CD4-positive, alpha-beta T cell (primary cell): ENCODE measurements around the gene HACD4. TPM values are rescaled to one million over a fixed set of nuclear protein-coding genes. Genes with fewer than 3 reads are reported as not detected.
A peak's percentile ranks its signal among the peaks of the same experiment; 100 is the strongest.

Experiments used
- ATAC-seq: fragments of 200-7000 bp; cut with Tn5 transposase; one replicate; pipeline ENCODE4 v1.10.0; 2022; ENCODE audit warnings: mild to moderate bottlenecking; ENCODE audit not compliant: poor library complexity
- CTCF ChIA-PET: fragments of 350-600 bp; sonication (Branson Sonifier 250); formaldehyde crosslinking; loops from one replicate; lab custom pipeline; 2021; ENCODE audit warnings: antibody characterized with exemption, inconsistent platforms; lab: Charles Lee
- POLR2A ChIA-PET: fragments of 350-600 bp; sonication (Branson Sonifier 250); formaldehyde crosslinking; loops from one replicate; lab custom pipeline; 2021; ENCODE audit warnings: antibody characterized with exemption, inconsistent platforms; lab: Charles Lee
- DNase-seq, 14 experiments: peaks; one replicate each; pipeline ENCODE4 v3.0.0-alpha.2; 2013 to 2020; ENCODE audit warnings: mixed read lengths in 2 of 14
- H3K27ac ChIP-seq, 2 donors: one replicate each; pipeline versions ENCODE4 v1.5.1 to v1.7.0; 2013; ENCODE audit warnings: low read length in 2 of 2, low read depth in 1 of 2, mild to moderate bottlenecking in 1 of 2
- H3K27me3 ChIP-seq, 2 experiments: 1 replicate in 1 of 2; 2 replicates in 1 of 2; pipeline versions ENCODE4 v1.6.1 to v1.7.0; 2013; ENCODE audit warnings: low read length in 2 of 2, control low read depth in 1 of 2, mild to moderate bottlenecking in 1 of 2, moderate library complexity in 1 of 2; ENCODE audit not compliant: insufficient read depth in 2 of 2, control insufficient read depth in 1 of 2
- H3K36me3 ChIP-seq: one replicate; pipeline ENCODE4 v1.6.1; 2013; ENCODE audit warnings: low read length, control low read depth; ENCODE audit not compliant: insufficient read depth
- H3K4me1 ChIP-seq: one replicate; pipeline ENCODE4 v1.6.1; 2013; ENCODE audit warnings: low read length, control low read depth; ENCODE audit not compliant: insufficient read depth
- H3K4me3 ChIP-seq: one replicate; pipeline ENCODE4 v1.5.1; 2013; ENCODE audit warnings: mild to moderate bottlenecking, low read length, moderate library complexity
- H3K9me3 ChIP-seq, 2 experiments: 1 replicate in 1 of 2; 2 replicates in 1 of 2; pipeline versions ENCODE4 v1.6.1 to v1.7.0; 2013; ENCODE audit warnings: low read length in 2 of 2, mild to moderate bottlenecking in 2 of 2, control low read depth in 1 of 2, moderate library complexity in 1 of 2; ENCODE audit not compliant: control insufficient read depth in 1 of 2, insufficient read depth in 1 of 2
- H3K27ac Mint-ChIP-seq: one replicate; pipeline ENCODE4 v1.8.0; 2020; ENCODE audit warnings: mixed read lengths
- H3K27me3 Mint-ChIP-seq: one replicate; pipeline ENCODE4 v1.8.0; 2021; ENCODE audit warnings: mixed read lengths
- H3K36me3 Mint-ChIP-seq: one replicate; pipeline ENCODE4 v1.8.0; 2021; ENCODE audit warnings: low read depth, mixed read lengths
- H3K4me1 Mint-ChIP-seq: one replicate; pipeline ENCODE4 v1.8.0; 2021; ENCODE audit warnings: low read depth, mixed read lengths
- H3K4me3 Mint-ChIP-seq: one replicate; pipeline ENCODE4 v1.8.0; 2020; ENCODE audit warnings: mild to moderate bottlenecking, mixed read lengths
- H3K9me3 Mint-ChIP-seq: one replicate; pipeline ENCODE4 v1.8.0; 2020; ENCODE audit warnings: mixed read lengths
- intact Hi-C, 2 experiments: fragments of 100-400 bp; cut with DNase I in 1 of 2; cut with micrococcal nuclease in 1 of 2; formaldehyde crosslinking; loops; one replicate each; pipeline versions ENCODE4 v1.15.1 to v1.9.0; 2023 to 2025; cut with DNase I, micrococcal nuclease
- total RNA-seq, 174 experiments: library from RNA in 2 of 174; stranded (reverse) in 2 of 174; gene quantifications; one replicate each; pipeline ENCODE4 v1.2.3 and lab custom pipeline; 2021 to 2026
- TF ChIP-seq, protein P1 (sequence below): fragments of 200-600 bp; IDR thresholded peaks from one replicate; pipeline ENCODE4 v1.8.0; 2022; ENCODE audit warnings: antibody characterized with exemption, mild to moderate bottlenecking

HACD4 gene
- total RNA-seq, 2 experiments from 2014 or later = 5.9 to 6.5 TPM

DNA sequence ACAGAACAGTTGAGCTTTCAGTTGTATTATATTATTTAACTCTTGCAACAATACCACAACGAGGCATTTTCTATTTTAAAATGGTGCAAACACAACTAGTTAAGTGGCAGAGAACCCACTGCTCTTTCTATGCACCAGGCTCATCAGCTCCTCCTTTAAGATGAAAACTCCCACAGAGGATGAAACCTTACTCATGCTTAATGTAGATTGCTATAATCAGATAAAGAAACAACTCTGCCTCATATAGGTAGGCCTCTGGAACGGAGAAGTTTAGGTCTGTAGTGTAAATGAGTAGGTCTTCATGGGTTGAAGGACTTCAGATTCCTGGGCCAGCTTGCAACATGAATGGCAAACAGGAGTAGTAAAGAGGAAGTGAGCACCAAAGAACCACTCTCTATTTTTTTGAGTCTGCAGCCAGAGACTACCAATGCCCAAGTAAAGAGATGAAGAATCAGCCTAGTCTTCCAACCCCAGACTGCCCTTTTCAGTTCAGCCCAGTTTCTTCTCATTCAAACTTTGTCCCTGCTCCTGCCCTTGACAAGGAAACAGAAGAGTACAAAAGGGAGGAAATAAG, 33.9 kb downstream of the HACD4 start:
- H3K9me3 Mint-ChIP-seq = peaks cover 3% of the 10 kb centered on the region
- intact Hi-C loops = no loop called here
- H3K27me3 ChIP-seq = no peaks in the 10 kb centered on the region
- H3K27ac Mint-ChIP-seq = peak overlapping the region; percentile 42
- H3K36me3 ChIP-seq = peaks cover 13% of the 10 kb centered on the region
- peaks cover 0 to 8% of the 10 kb centered on the region in 2 experiments for H3K9me3 ChIP-seq
- peaks cover 14% of the 10 kb centered on the region for H3K4me1 ChIP-seq
- no peaks in the 10 kb centered on the region for H3K27me3 Mint-ChIP-seq
- TF ChIP-seq, protein P1, sequence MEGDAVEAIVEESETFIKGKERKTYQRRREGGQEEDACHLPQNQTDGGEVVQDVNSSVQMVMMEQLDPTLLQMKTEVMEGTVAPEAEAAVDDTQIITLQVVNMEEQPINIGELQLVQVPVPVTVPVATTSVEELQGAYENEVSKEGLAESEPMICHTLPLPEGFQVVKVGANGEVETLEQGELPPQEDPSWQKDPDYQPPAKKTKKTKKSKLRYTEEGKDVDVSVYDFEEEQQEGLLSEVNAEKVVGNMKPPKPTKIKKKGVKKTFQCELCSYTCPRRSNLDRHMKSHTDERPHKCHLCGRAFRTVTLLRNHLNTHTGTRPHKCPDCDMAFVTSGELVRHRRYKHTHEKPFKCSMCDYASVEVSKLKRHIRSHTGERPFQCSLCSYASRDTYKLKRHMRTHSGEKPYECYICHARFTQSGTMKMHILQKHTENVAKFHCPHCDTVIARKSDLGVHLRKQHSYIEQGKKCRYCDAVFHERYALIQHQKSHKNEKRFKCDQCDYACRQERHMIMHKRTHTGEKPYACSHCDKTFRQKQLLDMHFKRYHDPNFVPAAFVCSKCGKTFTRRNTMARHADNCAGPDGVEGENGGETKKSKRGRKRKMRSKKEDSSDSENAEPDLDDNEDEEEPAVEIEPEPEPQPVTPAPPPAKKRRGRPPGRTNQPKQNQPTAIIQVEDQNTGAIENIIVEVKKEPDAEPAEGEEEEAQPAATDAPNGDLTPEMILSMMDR = no peak
- POLR2A ChIA-PET = no interaction called here
- CTCF ChIA-PET = interaction anchor here (1.4 kb wide), 1 partner anchor 21 kb away, joined by 3 read pairs; no protein-coding TSS in a partner anchor
- no peak overlapping the region for H3K27ac ChIP-seq
- ATAC-seq (no peak), DNase-seq (no peak)
- no peak overlapping the region for H3K4me3 ChIP-seq
- H3K36me3 Mint-ChIP-seq = peaks cover 78% of the 10 kb centered on the region
- H3K4me1 Mint-ChIP-seq = peaks cover 37% of the 10 kb centered on the region
- H3K4me3 Mint-ChIP-seq = no peak overlapping the region

DNA sequence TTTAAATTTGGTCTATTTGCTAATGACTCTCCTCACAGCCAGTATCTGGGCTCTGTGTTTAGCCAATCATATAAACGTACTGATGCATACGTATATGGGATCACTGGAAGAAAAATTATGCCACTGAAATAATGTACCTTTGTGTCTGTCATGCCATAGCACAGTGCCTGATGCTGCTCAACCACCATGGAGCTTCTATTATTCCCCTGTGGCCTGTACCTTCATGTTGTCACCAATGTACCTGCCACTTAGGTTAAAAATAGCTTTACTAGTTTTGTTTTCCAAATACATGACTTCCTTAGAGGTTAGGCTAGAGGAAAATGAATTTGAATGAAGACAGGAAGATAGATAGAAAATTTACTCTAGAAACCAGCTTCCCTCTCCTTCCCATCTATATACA, 34.6 kb downstream of the HACD4 start:
- peaks cover 0 to 8% of the 10 kb centered on the region in 2 experiments for H3K9me3 ChIP-seq
- ChIA-PET CTCF (interaction anchor here (1.4 kb wide), 1 partner anchor 21 kb away, joined by 3 read pairs; no protein-coding TSS in a partner anchor), POLR2A (no interaction called here)
- intact Hi-C loops = no loop called here
- no peak overlapping the region for H3K4me3 Mint-ChIP-seq
- H3K4me1 ChIP-seq = peaks cover 14% of the 10 kb centered on the region
- ATAC-seq (no peak), DNase-seq (no peak)
- no peak overlapping the region for H3K27ac ChIP-seq
- peaks cover 29% of the 10 kb centered on the region for H3K4me1 Mint-ChIP-seq
- peak overlapping the region; percentile 42 for H3K27ac Mint-ChIP-seq
- H3K36me3 Mint-ChIP-seq = peaks cover 76% of the 10 kb centered on the region
- H3K4me3 ChIP-seq = no peak overlapping the region
- H3K27me3 Mint-ChIP-seq = no peaks in the 10 kb centered on the region
- H3K9me3 Mint-ChIP-seq = peaks cover 3% of the 10 kb centered on the region
- TF ChIP-seq, protein P1 = no peak
- H3K36me3 ChIP-seq = peaks cover 13% of the 10 kb centered on the region
- no peaks in the 10 kb centered on the region for H3K27me3 ChIP-seq

DNA sequence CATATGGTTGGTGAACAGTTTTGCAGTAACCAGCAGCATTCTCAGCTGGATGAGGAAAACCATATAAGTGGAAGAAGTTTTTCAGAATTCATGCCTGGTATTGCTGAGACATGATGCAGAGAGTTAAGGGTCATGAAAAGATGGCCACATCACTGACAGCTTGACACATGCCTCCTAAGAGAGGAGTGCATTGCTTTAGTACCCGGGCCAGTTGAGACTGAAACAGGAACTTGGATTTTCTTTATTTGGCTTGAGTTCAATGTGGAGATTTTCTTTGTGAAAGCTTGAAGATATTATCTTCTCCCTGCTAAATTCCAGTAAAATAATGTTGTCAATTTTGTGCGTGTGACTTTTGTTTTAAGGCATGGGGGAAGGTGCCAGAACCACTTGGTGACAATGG, 35.8 kb downstream of the HACD4 start:
- Mint-ChIP-seq H3K4me3 (no peak overlapping the region), H3K4me1 (peaks cover 20% of the 10 kb centered on the region), H3K9me3 (no peaks in the 10 kb centered on the region), H3K27me3 (no peaks in the 10 kb centered on the region), H3K27ac (peak overlapping the region; percentile 42), H3K36me3 (peaks cover 76% of the 10 kb centered on the region)
- TF ChIP-seq, protein P1 = no peak
- intact Hi-C loops = no loop called here
- Histone ChIP-seq H3K4me1 (peaks cover 12% of the 10 kb centered on the region), H3K27ac (no peak overlapping the region), H3K27me3 (no peaks in the 10 kb centered on the region), H3K4me3 (no peak overlapping the region), H3K36me3 (peaks cover 13% of the 10 kb centered on the region), H3K9me3 (no peaks in the 10 kb centered on the region)
- DNase-seq (no peak), ATAC-seq (no peak)
- ChIA-PET CTCF (interaction anchor here (0.6 to 0.7 kb wide), 2 partner anchors 465 to 643 kb away, joined by 3 to 4 read pairs; no protein-coding TSS in a partner anchor), POLR2A (interaction anchor here (0.6 kb wide), 1 partner anchor 63 kb away, joined by 3 read pairs; no protein-coding TSS in a partner anchor)
